ENCODE results near the gene PYGO2. TPM values are rescaled to one million over a fixed set of nuclear protein-coding genes. Genes with fewer than 3 reads are reported as not detected.

Gene PYGO2
- total and polyA plus RNA-seq, 2 of the 8 experiments (the other 6 are each of a cell fraction or from before 2014, with no cell fraction given), result 31.0 to 31.6 TPM

DNA sequence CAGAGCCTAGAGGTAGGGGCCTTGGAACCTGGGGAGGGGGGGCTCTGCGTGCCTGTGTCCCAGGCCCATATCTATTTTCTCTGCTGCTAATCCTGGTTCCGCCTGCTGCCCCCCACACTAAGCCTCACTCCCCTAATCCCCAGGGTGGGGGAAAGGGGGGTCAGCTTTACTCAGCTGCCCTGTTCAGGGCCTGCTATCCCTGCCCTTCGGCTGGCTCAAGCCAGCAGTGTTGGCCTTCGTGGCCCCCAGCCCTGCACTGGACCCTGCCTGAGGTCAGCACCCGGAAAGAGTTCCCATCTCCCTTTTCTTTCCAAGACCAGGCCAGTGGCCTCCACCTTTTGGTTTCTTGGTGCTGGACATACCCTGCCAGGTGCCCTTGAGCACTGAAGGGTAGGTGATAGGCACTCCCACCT lies 49.4 kb upstream of the PYGO2 start:
- no peak overlapping the region for H3K4me3 ChIP-seq (ENCODE audit: extremely low read depth in 1 of 4, insufficient read depth in 2 of 4, low read depth in 3 of 4, low read length in 4 of 4)
- no peak overlapping the region for H4K8ac ChIP-seq (ENCODE audit: extremely low read depth, insufficient read depth, low read length)
- H3K4me2 ChIP-seq (ENCODE audit: insufficient read depth in 1 of 2, low read depth in 2 of 2, low read length in 2 of 2), result no peak overlapping the region
- H3K27me3 ChIP-seq (replicated peaks in 1 of 4; ENCODE audit: control insufficient read depth in 3 of 4, extremely low read depth in 1 of 4, insufficient read depth in 3 of 4, low read length in 3 of 4), result no peaks in the 10 kb centered on the region
- H3K14ac ChIP-seq (ENCODE audit: insufficient read length), result no peak overlapping the region
- 0 out of 2 replicates have a peak overlapping the region, but pooled peaks have one; percentile 33 for H2AK5ac ChIP-seq (ENCODE audit: low read depth, low read length)
- H3K79me1 ChIP-seq (ENCODE audit: low read depth, low read length), result peaks cover 18% of the 10 kb centered on the region
- H3K79me2 ChIP-seq (ENCODE audit: control insufficient read depth in 1 of 2, insufficient read depth in 2 of 2, low read length in 2 of 2), result peaks cover 0 to 38% of the 10 kb centered on the region in 2 experiments; a peak in 3 of 4 replicates
- peak overlapping the region; percentile 48 for H4K91ac ChIP-seq (replicated peaks; ENCODE audit: insufficient read length, low read length)
- H3K4ac ChIP-seq (replicated peaks; ENCODE audit: insufficient read length, low read depth, low read length), result peak overlapping the region; percentile 72
- H3K56ac ChIP-seq (replicated peaks; ENCODE audit: insufficient read length, low read depth, low read length), result no peak overlapping the region
- FAIRE-seq (no peak), DNase-seq (ENCODE audit: low read depth in 1 of 2, low spot score in 2 of 2) (no peak)
- no peaks in the 10 kb centered on the region for H3K9me3 ChIP-seq (ENCODE audit: insufficient read depth in 2 of 2, low read depth in 1 of 2, low read length in 1 of 2)
- H3K18ac ChIP-seq (ENCODE audit: extremely low read depth, low read length), result no peak overlapping the region
- H3K9ac ChIP-seq (replicated peaks in 1 of 4; ENCODE audit: extremely low read depth in 1 of 4, low read depth in 3 of 4, low read length in 3 of 4), result no peak overlapping the region
- CTCF ChIA-PET (ENCODE audit: partially characterized antibody), result interaction anchor here (1.4 to 18.6 kb wide), 3 partner anchors 13 to 104 kb away, joined by 3 to 354 read pairs (median 258); partner anchors contain the start of genes ADAM15, LENEP and ZBTB7B
- H3K23me2 ChIP-seq (ENCODE audit: low read depth, low read length), result no peaks in the 10 kb centered on the region; the same call in 1 of the 2 replicates
- H4K5ac ChIP-seq (ENCODE audit: insufficient read length, low read depth, low read length), result no peak overlapping the region
- H3K23ac ChIP-seq (ENCODE audit: insufficient read length), result no peak overlapping the region
- H2BK120ac ChIP-seq (replicated peaks; ENCODE audit: low read depth, low read length), result no peak overlapping the region
- H3K4me1 ChIP-seq (replicated peaks in 1 of 4; ENCODE audit: control insufficient read depth in 3 of 4, insufficient read depth in 4 of 4, low read length in 3 of 4), result peaks cover 8 to 47% (median 32%) of the 10 kb centered on the region in 4 experiments
- H3K27ac ChIP-seq (ENCODE audit: low read depth, low read length), result no peak overlapping the region
- H2BK5ac ChIP-seq (ENCODE audit: low read depth, low read length), result no peak overlapping the region
- POLR2A ChIA-PET (ENCODE audit: partially characterized antibody), result interaction anchor here (3.6 to 14.8 kb wide), 4 partner anchors 6 to 39 kb away, joined by 17 to 128 read pairs (median 74); partner anchors contain the start of genes CKS1B, FLAD1, LENEP and SHC1
- H3K36me3 ChIP-seq (ENCODE audit: control insufficient read depth in 2 of 4, insufficient read depth in 4 of 4, low read length in 3 of 4), result peaks cover 0 to 20% (median 12%) of the 10 kb centered on the region in 4 experiments; a peak in 6 of 8 replicates
- H2BK15ac ChIP-seq (ENCODE audit: low read length), result no peak overlapping the region
- no peak overlapping the region for H2BK20ac ChIP-seq (ENCODE audit: low read length)
- 75% methylated on average over 5 of the region's 5 CpGs; no CpG with 5 or more reads in 1 of the 2 experiments for WGBS, 2 experiments (ENCODE audit: extremely low coverage in 1 of 2, insufficient coverage in 1 of 2, insufficient read length in 1 of 2, insufficient replicate concordance in 2 of 2, low coverage in 1 of 2, low lambda C conversion rate in 2 of 2, missing lambda C conversion rate in 1 of 2)
- no peak overlapping the region for H2BK12ac ChIP-seq (ENCODE audit: low read depth, low read length)
- H2AFZ ChIP-seq (ENCODE audit: low read length), result no peak overlapping the region
- peaks cover 0 to 12% of the 10 kb centered on the region in 2 experiments for H4K20me1 ChIP-seq (replicated peaks in 1 of 2; ENCODE audit: control insufficient read depth in 1 of 2, insufficient read depth in 2 of 2, low read length in 2 of 2)
- TF ChIP-seq, protein P1, sequence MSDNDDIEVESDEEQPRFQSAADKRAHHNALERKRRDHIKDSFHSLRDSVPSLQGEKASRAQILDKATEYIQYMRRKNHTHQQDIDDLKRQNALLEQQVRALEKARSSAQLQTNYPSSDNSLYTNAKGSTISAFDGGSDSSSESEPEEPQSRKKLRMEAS (IDR thresholded peaks at IDR 0.05), result no peak
- TF ChIP-seq, protein P2, sequence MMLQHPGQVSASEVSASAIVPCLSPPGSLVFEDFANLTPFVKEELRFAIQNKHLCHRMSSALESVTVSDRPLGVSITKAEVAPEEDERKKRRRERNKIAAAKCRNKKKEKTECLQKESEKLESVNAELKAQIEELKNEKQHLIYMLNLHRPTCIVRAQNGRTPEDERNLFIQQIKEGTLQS (IDR thresholded peaks at IDR 0.05; ENCODE audit: insufficient read depth, low read depth, low read length), result no peak
- TF ChIP-seq JUN (IDR thresholded peaks at IDR 0.05; ENCODE audit: low read depth, low read length) (no peak), SIX5 (IDR thresholded peaks at IDR 0.05; ENCODE audit: low read depth, low read length) (no peak), TEAD4 (IDR thresholded peaks at IDR 0.05; ENCODE audit: low read depth, low read length) (no peak), RXRA (IDR thresholded peaks at IDR 0.05; ENCODE audit: insufficient read depth, low read depth, low read length) (no peak), CREB1 (IDR thresholded peaks at IDR 0.05) (no peak), SIRT6 (IDR thresholded peaks at IDR 0.05; ENCODE audit: low read length) (no peak), YY1 (IDR thresholded peaks at IDR 0.05; ENCODE audit: low read depth, low read length) (no peak), RNF2 (IDR thresholded peaks at IDR 0.05; ENCODE audit: borderline replicate concordance, low read depth, low read length, missing control alignments, poor library complexity, severe bottlenecking) (no peak)
- TF ChIP-seq, protein P3, sequence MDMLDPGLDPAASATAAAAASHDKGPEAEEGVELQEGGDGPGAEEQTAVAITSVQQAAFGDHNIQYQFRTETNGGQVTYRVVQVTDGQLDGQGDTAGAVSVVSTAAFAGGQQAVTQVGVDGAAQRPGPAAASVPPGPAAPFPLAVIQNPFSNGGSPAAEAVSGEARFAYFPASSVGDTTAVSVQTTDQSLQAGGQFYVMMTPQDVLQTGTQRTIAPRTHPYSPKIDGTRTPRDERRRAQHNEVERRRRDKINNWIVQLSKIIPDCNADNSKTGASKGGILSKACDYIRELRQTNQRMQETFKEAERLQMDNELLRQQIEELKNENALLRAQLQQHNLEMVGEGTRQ (IDR thresholded peaks at IDR 0.05; ENCODE audit: low read length), result no peak

All from H1 (cell line).